Progenitor cell of endocrine pancreas (in vitro differentiated cells): Measurements from ENCODE around the gene DENND1C. TPM values are rescaled to one million over a fixed set of nuclear protein-coding genes. Genes with fewer than 3 reads are reported as not detected.

Experiments
- DNase-seq: peaks from one replicate; pipeline ENCODE4 v3.0.0; 2021; ENCODE audit warnings: low spot score; ENCODE audit not compliant: unreplicated experiment
- H3K27ac Mint-ChIP-seq: 2 replicates; pipeline ENCODE4 v1.8.0; 2021; ENCODE audit warnings: mild to moderate bottlenecking, moderate library complexity, mixed read lengths
- H3K27me3 Mint-ChIP-seq: 2 replicates; pipeline ENCODE4 v1.8.0; 2021; ENCODE audit warnings: mixed read lengths
- H3K36me3 Mint-ChIP-seq: 2 replicates; pipeline ENCODE4 v1.8.0; 2022; ENCODE audit warnings: mixed read lengths; ENCODE audit not compliant: insufficient read depth
- H3K4me1 Mint-ChIP-seq: 2 replicates; pipeline ENCODE4 v1.8.0; 2021; ENCODE audit warnings: low read depth, mixed read lengths
- H3K4me3 Mint-ChIP-seq: 2 replicates; pipeline ENCODE4 v1.8.0; 2021; ENCODE audit warnings: low read depth, mild to moderate bottlenecking, moderate library complexity, mixed read lengths
- H3K9me3 Mint-ChIP-seq: 2 replicates; pipeline ENCODE4 v1.8.0; 2021; ENCODE audit warnings: low read depth, mixed read lengths
- CTCF ChIP-seq: fragments of 200-600 bp; sonication (generic); IDR thresholded peaks from one replicate; pipeline ENCODE4 v1.5.0; 2021; ENCODE audit warnings: antibody characterized with exemption, mild to moderate bottlenecking; ENCODE audit not compliant: unreplicated experiment
- total RNA-seq: library from RNA; stranded (reverse); gene quantifications from 2 replicates; pipeline ENCODE4 v1.2.1, GENCODE V29; 2021

The DENND1C gene
- total RNA-seq, 1 donor from 2014 or later, result 0.67 TPM

- TF ChIP-seq CTCF, result no peak
- Mint-ChIP-seq H3K9me3 (no peaks in the 10 kb centered on the region), H3K27me3 (no peaks in the 10 kb centered on the region), H3K27ac (peak within 1 kb of the TSS; percentile 96), H3K4me1 (peaks cover 11% of the 10 kb centered on the region), H3K4me3 (peak within 1 kb of the TSS; percentile 90), H3K36me3 (peaks cover 17% of the 10 kb centered on the region)
- peak; percentile 65 for DNase-seq
Measured at GRCh38 chr19:6459262-6460098, 22.1 kb downstream of the DENND1C start, which contains the start of gene SLC25A23. SLC25A23 (minus strand) TSS chr19:6459792; CDS start chr19:6459628, 164 bp downstream.

GRCh38 chr19:6458695-6459261 lies 22.8 kb downstream of the DENND1C start:
- Mint-ChIP-seq H3K27me3 (no peaks in the 10 kb centered on the region), H3K27ac (peak overlapping the region; percentile 93), H3K36me3 (peaks cover 23% of the 10 kb centered on the region), H3K4me3 (peak overlapping the region; percentile 90), H3K9me3 (no peaks in the 10 kb centered on the region), H3K4me1 (peaks cover 8% of the 10 kb centered on the region)
- no peak for DNase-seq
- TF ChIP-seq CTCF, result no peak

GRCh38 chr19:6457958-6458694 lies 23.5 kb downstream of the DENND1C start:
- no peak overlapping the region for H3K27ac Mint-ChIP-seq
- H3K4me1 Mint-ChIP-seq, result peaks cover 8% of the 10 kb centered on the region
- H3K36me3 Mint-ChIP-seq, result peaks cover 30% of the 10 kb centered on the region
- peak overlapping the region; percentile 90 for H3K4me3 Mint-ChIP-seq
- no peak for DNase-seq
- no peaks in the 10 kb centered on the region for H3K9me3 Mint-ChIP-seq
- no peaks in the 10 kb centered on the region for H3K27me3 Mint-ChIP-seq
- TF ChIP-seq CTCF, result no peak

- TF ChIP-seq CTCF, result no peak
- Mint-ChIP-seq H3K36me3 (peaks cover 42% of the 10 kb centered on the region), H3K27ac (no peak overlapping the region), H3K9me3 (no peaks in the 10 kb centered on the region), H3K4me1 (peaks cover 8% of the 10 kb centered on the region), H3K4me3 (no peak overlapping the region), H3K27me3 (no peaks in the 10 kb centered on the region)
- DNase-seq, result no peak
Measured at GRCh38 chr19:6455924-6456323, 25.7 kb downstream of the DENND1C start.

GRCh38 chr19:6453951-6454565 lies 27.5 kb downstream of the DENND1C start:
- DNase-seq, result no peak
- Mint-ChIP-seq H3K36me3 (peaks cover 47% of the 10 kb centered on the region), H3K27ac (no peak overlapping the region), H3K9me3 (no peaks in the 10 kb centered on the region), H3K27me3 (no peaks in the 10 kb centered on the region), H3K4me3 (no peak overlapping the region), H3K4me1 (peaks cover 5% of the 10 kb centered on the region)
- TF ChIP-seq CTCF, result no peak
